SK-N-SH (cell line): Measurements from ENCODE around the gene SPATA25. TPM values are rescaled to one million over a fixed set of nuclear protein-coding genes. Genes with fewer than 3 reads are reported as not detected.
"Not testable (repeated sequence)": the region's sequence is repeated elsewhere in the genome, so short reads cannot be mapped to it uniquely, and the experiment has no call there.

Source experiments
- CTCF ChIA-PET: fragments of 300-600, 350-600 bp; formaldehyde crosslinking; extraction: SDS; loops from one replicate; lab custom pipeline; 2021; lab: Yijun Ruan, JAX
- POLR2A ChIA-PET: fragments of 350-600 bp; sonication (Branson Sonifier 250); formaldehyde crosslinking; extraction: SDS; loops from one replicate; lab custom pipeline; 2020; ENCODE audit warnings: antibody characterized with exemption, inconsistent platforms; lab: Yijun Ruan, JAX
- DNase-seq: peaks from one replicate; pipeline ENCODE4 v3.0.0; 2012
- H2AFZ ChIP-seq: fragments of 200-600 bp; sonication (generic); 2 replicates; pipeline ENCODE4 v1.8.1; 2016; ENCODE audit warnings: antibody characterized with exemption, mild to moderate bottlenecking, low read depth
- H3F3A ChIP-seq: fragments of 200-600 bp; sonication (generic); replicated peaks from 2 replicates; pipeline ENCODE3; 2016; ENCODE audit warnings: antibody characterized with exemption, mild to moderate bottlenecking; ENCODE audit not compliant: insufficient read depth
- H3K27ac ChIP-seq, 2 experiments: fragments of 200-500 bp in 1 of 2; fragments of 200-600 bp in 1 of 2; sonication (Bioruptor generic) in 1 of 2; sonication (generic), shearing (Covaris generic) in 1 of 2; 2 replicates each; pipeline versions ENCODE4 v1.5.1 to v1.6.1; 2014 to 2016; ENCODE audit warnings: low read depth in 2 of 2, inconsistent platforms in 1 of 2, low read length in 1 of 2, mild to moderate bottlenecking in 1 of 2, mixed read lengths in 1 of 2
- H3K27me3 ChIP-seq: fragments of 200-600 bp; sonication (generic), shearing (Covaris generic); 2 replicates; pipeline ENCODE4 v1.6.1; 2016; ENCODE audit warnings: mixed run types; ENCODE audit not compliant: insufficient read depth
- H3K36me3 ChIP-seq, 2 experiments: fragments of 200-500 bp in 1 of 2; fragments of 200-600 bp in 1 of 2; sonication (Bioruptor generic) in 1 of 2; sonication (generic) in 1 of 2; replicated peaks in 1 of 2; 2 replicates each; pipeline versions ENCODE3 to v1.5.1; 2014 to 2016; ENCODE audit warnings: low read length in 1 of 2, mild to moderate bottlenecking in 1 of 2; ENCODE audit not compliant: insufficient read depth in 2 of 2, control insufficient read depth in 1 of 2
- H3K4me1 ChIP-seq, 2 experiments: fragments of 200-500 bp in 1 of 2; fragments of 200-600 bp in 1 of 2; sonication (Bioruptor generic) in 1 of 2; sonication (generic), shearing (Covaris generic) in 1 of 2; 2 replicates each; pipeline versions ENCODE4 v1.5.1 to v1.6.1; 2014 to 2016; ENCODE audit warnings: low read depth in 1 of 2, low read length in 1 of 2, mixed run types in 1 of 2; ENCODE audit not compliant: insufficient read depth in 2 of 2, control insufficient read depth in 1 of 2
- H3K4me2 ChIP-seq: fragments of 200-600 bp; sonication (generic), shearing (Covaris generic); 2 replicates; pipeline ENCODE4 v1.6.1; 2017; ENCODE audit warnings: mixed run types
- H3K4me3 ChIP-seq, 2 experiments: fragments of 200-500 bp in 1 of 2; fragments of 200-600 bp in 1 of 2; sonication (Bioruptor generic) in 1 of 2; sonication (generic), shearing (Covaris generic) in 1 of 2; 2 replicates each; pipeline versions ENCODE4 v1.5.1 to v1.8.1; 2014 to 2016; ENCODE audit warnings: low read depth in 2 of 2, inconsistent platforms in 1 of 2, low read length in 1 of 2, mild to moderate bottlenecking in 1 of 2, mixed read lengths in 1 of 2, moderate library complexity in 1 of 2
- H3K79me2 ChIP-seq: fragments of 200-600 bp; sonication (generic); 2 replicates; pipeline ENCODE4 v1.8.1; 2017; ENCODE audit warnings: mild to moderate bottlenecking; ENCODE audit not compliant: insufficient read depth
- H3K9ac ChIP-seq: fragments of 200-600 bp; sonication (generic); 2 replicates; pipeline ENCODE4 v1.6.1; 2017; ENCODE audit warnings: mixed run types
- H3K9me2 ChIP-seq: fragments of 200-600 bp; sonication (generic); 2 replicates; pipeline ENCODE4 v1.6.1; 2017; ENCODE audit warnings: mixed run types
- H3K9me3 ChIP-seq: fragments of 200-600 bp; sonication (generic); 2 replicates; pipeline ENCODE4 v1.6.1; 2017; ENCODE audit warnings: mixed run types, mild to moderate bottlenecking, moderate library complexity
- H4K20me1 ChIP-seq: fragments of 200-600 bp; sonication (generic); 2 replicates; pipeline ENCODE4 v1.6.1; 2017; ENCODE audit warnings: mild to moderate bottlenecking, mixed run types; ENCODE audit not compliant: insufficient read depth
- ELF1 ChIP-seq: IDR thresholded peaks from 2 replicates; pipeline ENCODE4 v1.4.0; 2012
- EZH2phosphoT487 ChIP-seq: fragments of 200-600 bp; sonication (generic); IDR thresholded peaks from 2 replicates; pipeline ENCODE4 v1.6.1; 2017; ENCODE audit warnings: low read depth, mixed run types, mild to moderate bottlenecking, antibody characterized with exemption, moderate library complexity, borderline replicate concordance
- FOXM1 ChIP-seq: IDR thresholded peaks from 2 replicates; pipeline ENCODE4 v1.4.0; 2012; ENCODE audit warnings: low read depth, mild to moderate bottlenecking
- GABPA ChIP-seq: IDR thresholded peaks from 2 replicates; pipeline ENCODE4 v1.4.0; 2012; ENCODE audit warnings: low read depth, mild to moderate bottlenecking
- GATA2 ChIP-seq: sonication (generic); formaldehyde crosslinking; IDR thresholded peaks from 2 replicates; pipeline ENCODE4 v1.5.0; 2020; ENCODE audit warnings: mild to moderate bottlenecking, missing genetic modification reagents
- JUND ChIP-seq: IDR thresholded peaks from 2 replicates; pipeline ENCODE4 v1.4.0; 2012
- MEF2A ChIP-seq: IDR thresholded peaks from 2 replicates; pipeline ENCODE4 v1.4.0; 2012; ENCODE audit warnings: low read depth, borderline replicate concordance
- NRF1 ChIP-seq: IDR thresholded peaks from 2 replicates; pipeline ENCODE4 v1.6.1; 2012; ENCODE audit warnings: low read depth, mild to moderate bottlenecking, low read length
- RAD21 ChIP-seq: IDR thresholded peaks from 2 replicates; pipeline ENCODE4 v1.6.1; 2012; ENCODE audit warnings: mild to moderate bottlenecking, low read length
- RFX5 ChIP-seq: IDR thresholded peaks from 2 replicates; pipeline ENCODE4 v1.6.1; 2012; ENCODE audit warnings: mild to moderate bottlenecking, improper control_type of control experiment, low read length
- TCF12 ChIP-seq: IDR thresholded peaks from 2 replicates; pipeline ENCODE4 v1.4.0; 2012
- ZBTB33 ChIP-seq: IDR thresholded peaks from 2 replicates; pipeline ENCODE4 v1.4.0; 2012; ENCODE audit warnings: low read depth, borderline replicate concordance
- WGBS: methylation state at CpG from one replicate; pipeline ENCODE4 v1.1.6; 2017; ENCODE audit warnings: low lambda C conversion rate; 5-methylcytosine and 5-hydroxymethylcytosine counted together
- polyA plus RNA-seq, 3 experiments: library from polyadenylated mRNA; depleted of rRNA; stranded (reverse); fragments of >200 nt; gene quantifications; 2 replicates each; pipeline ENCODE4 v1.2.3, GENCODE V29; 2012
- TF ChIP-seq, protein P1 (sequence below): fragments of 150-350 bp; IDR thresholded peaks from 2 replicates; pipeline ENCODE4 v1.6.1; 2016; ENCODE audit warnings: mild to moderate bottlenecking, low read depth, low read length

Gene SPATA25
- polyA plus RNA-seq, 1 of the 3 experiments (the other 2 are of a cell fraction): 1.3 TPM

GRCh38 chr20:45902199-45902701 is 14.8 kb upstream of the SPATA25 start:
- H3K27me3 ChIP-seq: no peaks in the 10 kb centered on the region
- no peaks in the 10 kb centered on the region for H3K9me2 ChIP-seq
- H3F3A ChIP-seq: peaks cover 15% of the 10 kb centered on the region
- no peak for DNase-seq
- peaks cover 27 to 49% of the 10 kb centered on the region in 2 experiments for H3K36me3 ChIP-seq
- POLR2A ChIA-PET: no interaction called here
- TF ChIP-seq GABPA (no peak), MEF2A (no peak), RFX5 (no peak), JUND (no peak)
- TF ChIP-seq, protein P1, sequence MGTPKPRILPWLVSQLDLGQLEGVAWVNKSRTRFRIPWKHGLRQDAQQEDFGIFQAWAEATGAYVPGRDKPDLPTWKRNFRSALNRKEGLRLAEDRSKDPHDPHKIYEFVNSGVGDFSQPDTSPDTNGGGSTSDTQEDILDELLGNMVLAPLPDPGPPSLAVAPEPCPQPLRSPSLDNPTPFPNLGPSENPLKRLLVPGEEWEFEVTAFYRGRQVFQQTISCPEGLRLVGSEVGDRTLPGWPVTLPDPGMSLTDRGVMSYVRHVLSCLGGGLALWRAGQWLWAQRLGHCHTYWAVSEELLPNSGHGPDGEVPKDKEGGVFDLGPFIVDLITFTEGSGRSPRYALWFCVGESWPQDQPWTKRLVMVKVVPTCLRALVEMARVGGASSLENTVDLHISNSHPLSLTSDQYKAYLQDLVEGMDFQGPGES: no peak
- H3K79me2 ChIP-seq: no peaks in the 10 kb centered on the region
- no peaks in the 10 kb centered on the region for H3K4me1 ChIP-seq
- H3K9ac ChIP-seq: no peak overlapping the region
- CTCF ChIA-PET: interaction anchor here (1.5 to 4.2 kb wide), 2 partner anchors 11 to 103 kb away, joined by 3 to 16 read pairs; partner anchors contain the start of genes CTSA and NEURL2
- H3K4me3 ChIP-seq: no peak overlapping the region
- no peak overlapping the region for H2AFZ ChIP-seq
- WGBS: 99% methylated on average over 14 of the region's 14 CpGs
- no peaks in the 10 kb centered on the region; the same call in 1 of the 2 replicates for H4K20me1 ChIP-seq
- H3K4me2 ChIP-seq: no peak overlapping the region
- no peaks in the 10 kb centered on the region for H3K9me3 ChIP-seq
- no peak overlapping the region for H3K27ac ChIP-seq

GRCh38 chr20:45901332-45901731 is 13.9 kb upstream of the SPATA25 start:
- H3K9me3 ChIP-seq, H3K4me2 ChIP-seq, H3K9me2 ChIP-seq, H3K4me1 ChIP-seq, H3K27me3 ChIP-seq, H3K4me3 ChIP-seq, DNase-seq, POLR2A ChIA-PET, H4K20me1 ChIP-seq, H3K79me2 ChIP-seq, H2AFZ ChIP-seq, H3K27ac ChIP-seq, H3K9ac ChIP-seq: not testable (repeated sequence)
- 100% methylated on average over 6 of the region's 6 CpGs for WGBS
- H3F3A ChIP-seq: peaks cover 20% of the 10 kb centered on the region
- CTCF ChIA-PET: interaction anchor here (4.2 kb wide), 1 partner anchor 10 kb away, joined by 16 read pairs; the partner anchor contains the start of genes CTSA and NEURL2
- peaks cover 26 to 55% of the 10 kb centered on the region in 2 experiments for H3K36me3 ChIP-seq

- no peak overlapping the region for H3K9ac ChIP-seq
- no peaks in the 10 kb centered on the region for H3K4me1 ChIP-seq
- peaks cover 29 to 49% of the 10 kb centered on the region in 2 experiments for H3K36me3 ChIP-seq
- ChIA-PET POLR2A (interaction anchor here (0.5 to 0.8 kb wide), 4 partner anchors 9 to 100 kb away, joined by 3 to 4 read pairs (median 3); no protein-coding TSS in a partner anchor), CTCF (interaction anchor here (1.1 to 4.2 kb wide), 2 partner anchors 8 to 100 kb away, joined by 3 to 16 read pairs; partner anchors contain the start of genes CTSA and NEURL2)
- WGBS: 86% methylated on average over 10 of the region's 13 CpGs
- H3K4me3 ChIP-seq: no peak overlapping the region
- H3F3A ChIP-seq: peaks cover 16% of the 10 kb centered on the region
- H3K9me3 ChIP-seq: no peaks in the 10 kb centered on the region
- H2AFZ ChIP-seq: no peak overlapping the region
- no peaks in the 10 kb centered on the region for H3K27me3 ChIP-seq
- no peak overlapping the region for H3K27ac ChIP-seq
- H3K79me2 ChIP-seq: no peaks in the 10 kb centered on the region; the same call in 1 of the 2 replicates
- no peaks in the 10 kb centered on the region for H4K20me1 ChIP-seq
- H3K9me2 ChIP-seq: no peaks in the 10 kb centered on the region
- TF ChIP-seq RAD21: no peak
- TF ChIP-seq EZH2phosphoT487: no peak
- TF ChIP-seq GATA2 (CRISPR knock-in tag): no peak
- TF ChIP-seq TCF12: no peak
- TF ChIP-seq NRF1: no peak
- TF ChIP-seq FOXM1: no peak
- no peak for TF ChIP-seq ZBTB33
- TF ChIP-seq ELF1: no peak
- TF ChIP-seq GABPA: no peak
- H3K4me2 ChIP-seq: no peak overlapping the region
- no peak for DNase-seq
Observed at GRCh38 chr20:45899046-45899835, 11.8 kb upstream of the SPATA25 start.
